GOT3 (cell line): ENCODE data around the gene VWA5A.

Experiments
- DNase-seq: peaks from one replicate; lab custom pipeline; 2025; ENCODE audit warnings: mixed read lengths; lab: John Stamatoyannopoulos, UW

VWA5A gene

GRCh38 chr11:124114942-124115781 is at the start of gene VWA5A:
Gene VWA5A (plus strand): TSS chr11:124115450. CDS start chr11:124117512, 2,062 bp downstream.
- peak; percentile 5 for DNase-seq

GRCh38 chr11:124068601-124069110 is 46.6 kb upstream of the VWA5A start:
- DNase-seq: no peak

- DNase-seq: no peak
Measured at GRCh38 chr11:124069429-124070401, 45.5 kb upstream of the VWA5A start.

- DNase-seq: no peak
Measured at GRCh38 chr11:124070915-124071622, 44.2 kb upstream of the VWA5A start.

- no peak for DNase-seq
Measured at GRCh38 chr11:124071623-124071948, 43.7 kb upstream of the VWA5A start.

GRCh38 chr11:124072147-124072546 is 43.1 kb upstream of the VWA5A start:
- no peak for DNase-seq

- DNase-seq: no peak
Measured at GRCh38 chr11:124074554-124074953, 40.7 kb upstream of the VWA5A start.

- no peak for DNase-seq
Measured at GRCh38 chr11:124075492-124075840, 39.8 kb upstream of the VWA5A start.

GRCh38 chr11:124075841-124076651 is 39.2 kb upstream of the VWA5A start:
- no peak for DNase-seq

- DNase-seq: no peak
Measured at GRCh38 chr11:124077266-124077665, 38.0 kb upstream of the VWA5A start.

GRCh38 chr11:124078591-124078990 is 36.7 kb upstream of the VWA5A start:
- no peak for DNase-seq

- no peak for DNase-seq
Measured at GRCh38 chr11:124079631-124080326, 35.5 kb upstream of the VWA5A start.

- DNase-seq: no peak
Measured at GRCh38 chr11:124080327-124081001, 34.8 kb upstream of the VWA5A start.

GRCh38 chr11:124081483-124081882 is 33.8 kb upstream of the VWA5A start:
- no peak for DNase-seq

- no peak for DNase-seq
Measured at GRCh38 chr11:124082371-124082770, 32.9 kb upstream of the VWA5A start.

GRCh38 chr11:124085583-124085982 is 29.7 kb upstream of the VWA5A start:
- DNase-seq: no peak

- DNase-seq: no peak
Measured at GRCh38 chr11:124085997-124086846, 29.0 kb upstream of the VWA5A start.

- no peak for DNase-seq
Measured at GRCh38 chr11:124090996-124091395, 24.3 kb upstream of the VWA5A start.

- DNase-seq: no peak
Measured at GRCh38 chr11:124093330-124093729, 21.9 kb upstream of the VWA5A start.
